Brain microvascular endothelial cell (primary cell): ENCODE results near the gene RALGAPA2.

Experiments used
- DNase-seq: peaks from one replicate; pipeline ENCODE4 v3.0.0-alpha.2; 2020
- H3K27ac ChIP-seq: fragments of 250-450 bp; sonication (Bioruptor Pico); 2 replicates; pipeline ENCODE4 v1.5.1; 2020; ENCODE audit warnings: mild to moderate bottlenecking, moderate library complexity
- H3K27me3 ChIP-seq: fragments of 250-450 bp; sonication (Bioruptor Pico); replicated peaks from 2 replicates; pipeline ENCODE4 v1.5.1; 2020; ENCODE audit warnings: mild to moderate bottlenecking
- H3K36me3 ChIP-seq: fragments of 250-450 bp; sonication (Bioruptor Pico); replicated peaks from 2 replicates; pipeline ENCODE4 v1.5.1; 2020; ENCODE audit warnings: mild to moderate bottlenecking
- H3K4me3 ChIP-seq: 2 replicates; pipeline ENCODE4 v1.5.1; 2011; ENCODE audit warnings: low read depth, mild to moderate bottlenecking, control low read depth, low read length, moderate library complexity
- in situ Hi-C: cut with HindIII; loops from 2 replicates; pipeline ENCODE4 v1.10.0; 2017; ENCODE audit warnings: low sequenced_read_pairs, low pct_ligation_motif_present
- TF ChIP-seq, protein P1 (sequence below): IDR thresholded peaks from 2 replicates; pipeline ENCODE4 v1.5.1; 2011; ENCODE audit warnings: low read depth, mild to moderate bottlenecking, moderate library complexity, low read length, control low read depth, inconsistent platforms; ENCODE audit errors: missing control alignments

RALGAPA2 gene

DNA sequence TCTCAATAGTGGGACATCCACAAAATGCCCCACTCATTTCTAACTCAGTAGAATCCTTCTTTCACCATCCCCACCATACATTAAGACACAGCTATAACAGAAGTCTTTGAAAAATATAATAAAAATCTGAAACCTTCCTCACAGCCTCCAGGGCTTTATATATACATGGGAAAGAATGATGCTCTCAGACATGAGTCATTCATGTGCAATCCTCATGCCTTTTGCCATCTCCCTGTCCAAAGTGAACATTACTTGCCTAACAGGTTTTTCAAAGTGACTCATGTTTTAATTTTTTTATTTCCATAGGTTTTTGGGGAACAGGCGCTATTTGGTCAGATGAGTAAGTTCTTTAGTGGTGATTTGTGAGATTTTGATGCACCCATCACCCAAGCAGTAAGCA lies 162.7 kb downstream of the RALGAPA2 start:
- in situ Hi-C loops, result no loop called here
- H3K27ac ChIP-seq, result no peak overlapping the region
- H3K36me3 ChIP-seq, result no peaks in the 10 kb centered on the region
- peak; percentile 70 for DNase-seq
- H3K27me3 ChIP-seq, result no peaks in the 10 kb centered on the region
- no peak overlapping the region for H3K4me3 ChIP-seq
- TF ChIP-seq, protein P1, sequence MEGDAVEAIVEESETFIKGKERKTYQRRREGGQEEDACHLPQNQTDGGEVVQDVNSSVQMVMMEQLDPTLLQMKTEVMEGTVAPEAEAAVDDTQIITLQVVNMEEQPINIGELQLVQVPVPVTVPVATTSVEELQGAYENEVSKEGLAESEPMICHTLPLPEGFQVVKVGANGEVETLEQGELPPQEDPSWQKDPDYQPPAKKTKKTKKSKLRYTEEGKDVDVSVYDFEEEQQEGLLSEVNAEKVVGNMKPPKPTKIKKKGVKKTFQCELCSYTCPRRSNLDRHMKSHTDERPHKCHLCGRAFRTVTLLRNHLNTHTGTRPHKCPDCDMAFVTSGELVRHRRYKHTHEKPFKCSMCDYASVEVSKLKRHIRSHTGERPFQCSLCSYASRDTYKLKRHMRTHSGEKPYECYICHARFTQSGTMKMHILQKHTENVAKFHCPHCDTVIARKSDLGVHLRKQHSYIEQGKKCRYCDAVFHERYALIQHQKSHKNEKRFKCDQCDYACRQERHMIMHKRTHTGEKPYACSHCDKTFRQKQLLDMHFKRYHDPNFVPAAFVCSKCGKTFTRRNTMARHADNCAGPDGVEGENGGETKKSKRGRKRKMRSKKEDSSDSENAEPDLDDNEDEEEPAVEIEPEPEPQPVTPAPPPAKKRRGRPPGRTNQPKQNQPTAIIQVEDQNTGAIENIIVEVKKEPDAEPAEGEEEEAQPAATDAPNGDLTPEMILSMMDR, result no peak

DNA sequence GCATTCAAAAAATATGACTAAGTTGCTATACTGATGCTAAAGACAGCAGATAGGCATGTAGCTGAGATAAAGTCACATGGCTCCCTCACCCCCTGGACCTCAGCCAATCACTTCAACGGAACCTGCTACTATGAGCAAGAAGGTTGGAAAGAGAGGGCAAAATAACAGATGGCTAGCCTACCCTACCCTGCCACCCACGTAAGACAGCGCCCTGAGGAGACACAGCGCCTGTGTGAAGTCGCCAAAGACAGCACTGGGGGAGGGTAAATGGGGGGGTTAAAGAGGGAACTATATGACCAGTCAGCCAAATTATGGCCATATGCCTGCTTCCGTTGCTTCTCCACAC lies 163.2 kb downstream of the RALGAPA2 start:
- TF ChIP-seq, protein P1, result no peak
- Histone ChIP-seq H3K27me3 (no peaks in the 10 kb centered on the region), H3K36me3 (no peaks in the 10 kb centered on the region), H3K4me3 (no peak overlapping the region), H3K27ac (no peak overlapping the region)
- DNase-seq, result no peak
- in situ Hi-C loops, result no loop called here

DNA sequence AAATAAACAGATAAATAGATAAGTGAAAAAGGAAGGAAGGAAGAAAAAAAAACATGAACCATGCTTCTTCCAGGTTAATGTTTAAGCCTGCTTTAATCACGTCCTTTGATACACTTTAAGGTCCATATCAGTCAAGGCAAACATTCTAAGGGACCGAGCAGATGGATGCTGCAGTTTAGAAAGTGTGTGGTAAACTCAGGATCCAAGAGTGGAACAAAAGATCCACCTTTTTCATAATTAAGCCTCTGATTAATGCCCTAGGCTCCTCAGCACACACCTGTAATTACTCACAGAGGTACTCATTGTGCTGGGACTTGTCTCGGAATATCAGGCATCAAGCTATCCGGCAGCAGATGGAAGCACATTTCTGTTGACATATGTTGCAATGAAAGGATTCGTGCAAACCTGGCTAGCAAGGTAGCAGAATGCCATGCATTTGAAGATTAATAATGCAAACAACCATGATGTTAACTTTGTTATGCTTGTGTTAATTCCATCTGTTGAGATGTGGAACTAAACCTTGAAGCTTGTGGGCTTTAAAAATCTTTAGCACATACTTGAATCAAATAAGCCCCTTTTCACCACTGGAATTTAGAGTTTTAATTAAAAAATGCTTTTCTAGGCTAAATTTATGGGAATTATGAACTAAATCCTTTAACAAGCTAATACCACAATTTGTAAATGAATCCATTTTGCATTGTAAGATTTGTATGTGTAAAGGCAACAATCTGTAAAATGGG lies 163.7 kb downstream of the RALGAPA2 start:
- Histone ChIP-seq H3K36me3 (no peaks in the 10 kb centered on the region), H3K27ac (no peak overlapping the region), H3K4me3 (no peak overlapping the region), H3K27me3 (no peaks in the 10 kb centered on the region)
- in situ Hi-C loops, result no loop called here
- no peak for DNase-seq
- TF ChIP-seq, protein P1, result no peak

DNA sequence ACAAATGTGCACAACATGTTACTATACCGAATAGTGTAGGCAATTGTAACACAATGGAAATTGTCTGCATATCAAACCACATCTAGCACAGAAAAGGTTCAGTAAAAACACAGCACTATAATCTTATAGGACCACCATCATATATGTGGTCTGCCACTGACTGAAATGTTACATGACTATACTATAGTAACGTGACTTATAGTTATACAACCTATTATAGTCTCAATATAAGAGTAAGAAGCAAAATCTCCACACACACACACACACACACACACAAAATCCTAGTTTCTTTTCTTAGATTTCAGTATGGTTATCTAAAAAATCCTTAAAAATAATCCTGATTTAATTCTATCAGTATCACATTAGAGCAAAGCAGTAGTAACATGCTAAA lies 164.6 kb downstream of the RALGAPA2 start:
- Histone ChIP-seq H3K4me3 (no peak overlapping the region), H3K27ac (no peak overlapping the region), H3K27me3 (no peaks in the 10 kb centered on the region), H3K36me3 (no peaks in the 10 kb centered on the region)
- in situ Hi-C loops, result no loop called here
- TF ChIP-seq, protein P1, result no peak
- DNase-seq, result no peak

DNA sequence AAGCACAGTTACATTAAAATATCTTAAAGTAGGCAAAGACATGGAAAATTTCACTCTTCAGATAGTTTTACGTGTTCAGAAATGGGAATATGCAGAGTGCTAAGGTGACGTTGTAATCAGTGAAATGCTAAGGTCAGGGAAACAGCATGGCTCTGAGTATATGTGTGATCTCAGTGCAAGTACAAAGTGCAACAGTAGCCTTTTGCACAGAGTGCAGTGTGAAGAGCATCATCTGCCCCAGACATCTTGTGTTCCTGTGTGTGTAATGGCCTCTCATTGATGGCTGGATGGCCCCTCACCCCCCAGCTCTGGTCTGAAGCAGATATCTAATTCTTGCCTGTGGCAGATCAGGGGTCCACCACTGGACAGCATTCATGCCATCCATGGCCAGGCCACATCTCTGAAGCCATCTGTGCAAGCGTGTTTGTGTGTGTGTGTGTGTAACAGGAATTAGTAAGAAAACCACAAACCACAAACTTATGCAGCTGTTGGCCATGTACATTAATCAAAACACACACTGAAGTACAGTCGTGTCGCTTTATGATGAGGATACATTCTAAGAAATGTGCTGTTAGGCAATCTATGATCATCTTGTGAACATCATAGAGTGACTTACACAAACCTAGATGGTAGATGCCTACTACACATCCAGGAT lies 165.1 kb downstream of the RALGAPA2 start:
- in situ Hi-C loops, result no loop called here
- TF ChIP-seq, protein P1, result no peak
- no peak for DNase-seq
- H3K27ac ChIP-seq, result no peak overlapping the region
- H3K4me3 ChIP-seq, result no peak overlapping the region
- H3K27me3 ChIP-seq, result no peaks in the 10 kb centered on the region
- H3K36me3 ChIP-seq, result no peaks in the 10 kb centered on the region
